Activated CD4-positive, alpha-beta T cell treated with anti-CD3 and anti-CD28 coated beads, Interleukin-2, Interleukin-6, amounts not matched to agents 100 ng/mL and 50 ng/mL, durations not matched to agents 16 hours and 8 hours (primary cell): ENCODE results near the gene CAV2.

Source experiments
- DNase-seq: peaks from one replicate; pipeline ENCODE4 v3.0.0-alpha.2; 2020

The CAV2 gene

GRCh38 chr7:116525298-116525912 lies 25.9 kb downstream of the CAV2 start:
- DNase-seq: peak; percentile 31

- peak; percentile 73 for DNase-seq
Measured at GRCh38 chr7:116525913-116526861, 26.6 kb downstream of the CAV2 start.

GRCh38 chr7:116526897-116527296 lies 27.4 kb downstream of the CAV2 start:
- no peak for DNase-seq

- no peak for DNase-seq
Measured at GRCh38 chr7:116527521-116527920, 28.0 kb downstream of the CAV2 start.

- DNase-seq: no peak
Measured at GRCh38 chr7:116528008-116528789, 28.7 kb downstream of the CAV2 start.

GRCh38 chr7:116529250-116529649 lies 29.7 kb downstream of the CAV2 start:
- no peak for DNase-seq

- no peak for DNase-seq
Measured at GRCh38 chr7:116530107-116530820, 30.7 kb downstream of the CAV2 start.

- DNase-seq: no peak
Measured at GRCh38 chr7:116532102-116532688, 32.7 kb downstream of the CAV2 start.

GRCh38 chr7:116534790-116535189 lies 35.3 kb downstream of the CAV2 start:
- no peak for DNase-seq

- DNase-seq: no peak
Measured at GRCh38 chr7:116535416-116535815, 35.9 kb downstream of the CAV2 start.

- no peak for DNase-seq
Measured at GRCh38 chr7:116538138-116538537, 38.6 kb downstream of the CAV2 start.

- DNase-seq: no peak
Measured at GRCh38 chr7:116539879-116540278, 40.3 kb downstream of the CAV2 start.

- no peak for DNase-seq
Measured at GRCh38 chr7:116540743-116541142, 41.2 kb downstream of the CAV2 start.

GRCh38 chr7:116541951-116542350 lies 42.4 kb downstream of the CAV2 start:
- DNase-seq: no peak

GRCh38 chr7:116542618-116543017 lies 43.1 kb downstream of the CAV2 start:
- no peak for DNase-seq

- DNase-seq: no peak
Measured at GRCh38 chr7:116543664-116544063, 44.1 kb downstream of the CAV2 start.

- no peak for DNase-seq
Measured at GRCh38 chr7:116544487-116544886, 44.9 kb downstream of the CAV2 start.

- DNase-seq: no peak
Measured at GRCh38 chr7:116545411-116545993, 46.0 kb downstream of the CAV2 start.

GRCh38 chr7:116546054-116546453 lies 46.5 kb downstream of the CAV2 start:
- DNase-seq: no peak

GRCh38 chr7:116546916-116547315 lies 47.4 kb downstream of the CAV2 start:
- no peak for DNase-seq

GRCh38 chr7:116547347-116547746 lies 47.8 kb downstream of the CAV2 start:
- DNase-seq: no peak

GRCh38 chr7:116548506-116548905 lies 49.0 kb downstream of the CAV2 start:
- DNase-seq: no peak
